ENCODE data around the gene OOEP.

OOEP gene

DNA sequence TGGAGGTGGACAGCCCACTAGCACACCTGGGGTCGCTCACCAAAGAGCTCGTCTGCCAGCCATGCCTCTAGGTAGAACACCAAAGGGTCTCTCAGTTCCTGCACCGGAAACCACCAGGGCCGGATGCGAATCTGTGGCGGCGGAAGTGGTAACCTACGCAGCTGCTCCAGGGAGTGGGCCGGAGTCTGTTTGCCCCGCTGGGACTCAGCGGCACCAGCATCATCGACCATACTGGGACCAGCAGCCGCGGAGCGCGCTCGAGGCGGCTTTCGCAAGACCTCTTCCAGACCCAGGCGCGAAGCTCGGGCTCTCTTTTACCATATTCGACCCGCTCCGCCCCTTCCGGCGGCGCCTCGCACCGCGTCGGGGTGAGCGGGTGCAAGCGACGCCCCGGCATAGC, at the start of gene OOEP:
TSS of gene OOEP (minus strand) at position 335 of the 400 bp plus-strand sequence. CDS start at position 230, 105 bp downstream.
- no peaks in the 10 kb centered on the region for H4K20me1 ChIP-seq (ENCODE audit: insufficient read depth, low read length)
- H3K9ac ChIP-seq (ENCODE audit: low read length): no peak within 1 kb of the TSS
- no peaks in the 10 kb centered on the region for H3K36me3 ChIP-seq (replicated peaks; ENCODE audit: insufficient read depth, low read length)
- no peak for TF ChIP-seq EZH2 (optimal IDR thresholded peaks at IDR 0.05; ENCODE audit: low read depth, low read length)
- TF ChIP-seq, protein P1, sequence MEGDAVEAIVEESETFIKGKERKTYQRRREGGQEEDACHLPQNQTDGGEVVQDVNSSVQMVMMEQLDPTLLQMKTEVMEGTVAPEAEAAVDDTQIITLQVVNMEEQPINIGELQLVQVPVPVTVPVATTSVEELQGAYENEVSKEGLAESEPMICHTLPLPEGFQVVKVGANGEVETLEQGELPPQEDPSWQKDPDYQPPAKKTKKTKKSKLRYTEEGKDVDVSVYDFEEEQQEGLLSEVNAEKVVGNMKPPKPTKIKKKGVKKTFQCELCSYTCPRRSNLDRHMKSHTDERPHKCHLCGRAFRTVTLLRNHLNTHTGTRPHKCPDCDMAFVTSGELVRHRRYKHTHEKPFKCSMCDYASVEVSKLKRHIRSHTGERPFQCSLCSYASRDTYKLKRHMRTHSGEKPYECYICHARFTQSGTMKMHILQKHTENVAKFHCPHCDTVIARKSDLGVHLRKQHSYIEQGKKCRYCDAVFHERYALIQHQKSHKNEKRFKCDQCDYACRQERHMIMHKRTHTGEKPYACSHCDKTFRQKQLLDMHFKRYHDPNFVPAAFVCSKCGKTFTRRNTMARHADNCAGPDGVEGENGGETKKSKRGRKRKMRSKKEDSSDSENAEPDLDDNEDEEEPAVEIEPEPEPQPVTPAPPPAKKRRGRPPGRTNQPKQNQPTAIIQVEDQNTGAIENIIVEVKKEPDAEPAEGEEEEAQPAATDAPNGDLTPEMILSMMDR (IDR thresholded peaks at IDR 0.05; ENCODE audit: low read length): no peak
- TF ChIP-seq EZH2phosphoT487 (IDR thresholded peaks at IDR 0.05; ENCODE audit: low read length): no peak
- no peak within 1 kb of the TSS for H2AFZ ChIP-seq (ENCODE audit: low read length)
- H3K79me2 ChIP-seq (ENCODE audit: low read length): no peaks in the 10 kb centered on the region
- no peak within 1 kb of the TSS for H3K4me2 ChIP-seq (ENCODE audit: low read depth, low read length)
- DNase-seq: no peak
- H3K4me1 ChIP-seq (ENCODE audit: low read length): no peaks in the 10 kb centered on the region
- no peaks in the 10 kb centered on the region for H3K27me3 ChIP-seq (replicated peaks; ENCODE audit: insufficient read depth, low read length)
- H3K9me2 ChIP-seq (replicated peaks; ENCODE audit: insufficient read depth, low read length): no peaks in the 10 kb centered on the region
- no peak within 1 kb of the TSS for H3K27ac ChIP-seq (ENCODE audit: low read length)
- no peaks in the 10 kb centered on the region for H3K9me3 ChIP-seq (replicated peaks; ENCODE audit: insufficient read depth, low read length)
- no peaks in the 10 kb centered on the region for H3F3A ChIP-seq (ENCODE audit: insufficient read depth, low read length)
- no peak within 1 kb of the TSS for H3K4me3 ChIP-seq (ENCODE audit: low read length)

DNA sequence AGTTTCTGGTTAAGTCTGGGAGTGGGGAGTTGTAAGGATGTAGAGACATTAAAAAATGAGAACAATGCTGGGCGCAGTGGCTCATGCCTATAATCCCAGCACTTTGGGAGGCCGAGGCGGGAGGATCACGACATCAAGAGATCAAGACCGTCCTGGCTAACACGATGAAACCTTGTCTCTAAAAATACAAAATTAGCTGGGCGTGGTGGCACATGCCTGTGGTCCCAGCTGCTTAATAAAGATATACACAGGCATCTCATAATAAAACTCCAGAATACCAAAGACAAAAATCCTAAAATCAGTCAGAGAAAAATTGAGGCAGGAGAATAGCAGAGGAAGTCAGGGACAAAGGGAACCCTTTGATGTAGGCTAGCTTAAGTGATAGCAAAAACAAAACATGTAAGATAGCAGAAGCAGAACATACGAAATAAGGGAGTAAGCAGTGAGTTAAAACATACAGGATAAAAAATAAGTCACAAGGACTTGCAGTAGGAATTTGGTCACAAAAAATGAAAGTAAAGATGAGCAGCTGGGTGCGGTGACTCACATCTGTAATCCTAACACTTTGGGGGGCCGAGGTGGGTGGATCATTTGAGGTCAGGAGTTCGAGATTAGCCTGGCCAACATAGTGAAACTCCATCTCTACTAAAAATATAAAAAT, 48.5 kb upstream of the OOEP start:
- Histone ChIP-seq H3F3A (ENCODE audit: insufficient read depth, low read length) (0 out of 2 replicates have a peak, but pooled peaks cover 7% of the 10 kb centered on the region), H2AFZ (ENCODE audit: low read length) (no peak overlapping the region), H3K9ac (ENCODE audit: low read length) (no peak overlapping the region), H3K27ac (ENCODE audit: low read length) (no peak overlapping the region), H3K36me3 (replicated peaks; ENCODE audit: insufficient read depth, low read length) (peaks cover 6% of the 10 kb centered on the region; the same call in 1 of the 2 replicates), H3K4me3 (ENCODE audit: low read length) (no peak overlapping the region), H3K9me3 (replicated peaks; ENCODE audit: insufficient read depth, low read length) (no peaks in the 10 kb centered on the region), H3K4me1 (ENCODE audit: low read length) (no peaks in the 10 kb centered on the region), H3K9me2 (replicated peaks; ENCODE audit: insufficient read depth, low read length) (no peaks in the 10 kb centered on the region), H4K20me1 (ENCODE audit: insufficient read depth, low read length) (no peaks in the 10 kb centered on the region), H3K27me3 (replicated peaks; ENCODE audit: insufficient read depth, low read length) (no peaks in the 10 kb centered on the region), H3K79me2 (ENCODE audit: low read length) (no peaks in the 10 kb centered on the region), H3K4me2 (ENCODE audit: low read depth, low read length) (no peak overlapping the region)
- TF ChIP-seq EZH2phosphoT487 (IDR thresholded peaks at IDR 0.05; ENCODE audit: low read length) (no peak), EZH2 (optimal IDR thresholded peaks at IDR 0.05; ENCODE audit: low read depth, low read length) (no peak)
- TF ChIP-seq, protein P1 (IDR thresholded peaks at IDR 0.05; ENCODE audit: low read length): no peak
- DNase-seq: no peak

DNA sequence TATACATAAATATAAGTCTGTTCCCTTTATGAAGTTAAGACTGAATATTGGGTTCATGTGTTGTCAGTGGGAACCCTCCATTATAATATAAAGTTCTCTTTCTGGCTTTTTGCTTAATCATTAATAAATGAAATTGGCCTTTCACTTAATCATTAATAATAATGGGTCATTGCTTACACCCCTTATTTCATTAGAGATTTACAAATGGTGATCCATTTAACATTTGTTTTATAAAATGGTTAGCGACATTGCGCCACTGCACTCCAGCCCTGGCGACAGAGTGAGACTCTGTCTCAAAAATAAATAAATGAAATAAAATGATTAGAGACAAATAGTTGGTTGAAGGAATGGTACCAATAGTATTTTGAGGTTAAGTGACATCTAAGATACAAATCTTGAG, 43.4 kb upstream of the OOEP start:
- H3K4me3 ChIP-seq (ENCODE audit: low read length): no peak overlapping the region
- TF ChIP-seq EZH2phosphoT487 (IDR thresholded peaks at IDR 0.05; ENCODE audit: low read length): no peak
- TF ChIP-seq EZH2 (optimal IDR thresholded peaks at IDR 0.05; ENCODE audit: low read depth, low read length): no peak
- TF ChIP-seq, protein P1 (IDR thresholded peaks at IDR 0.05; ENCODE audit: low read length): no peak

More for the DNA sequence above, 43.4 kb upstream of the OOEP start:
- H2AFZ ChIP-seq (ENCODE audit: low read length): no peak overlapping the region
- no peaks in the 10 kb centered on the region for H3K4me1 ChIP-seq (ENCODE audit: low read length)
- DNase-seq: no peak
- no peaks in the 10 kb centered on the region for H3K9me2 ChIP-seq (replicated peaks; ENCODE audit: insufficient read depth, low read length)
- no peaks in the 10 kb centered on the region for H4K20me1 ChIP-seq (ENCODE audit: insufficient read depth, low read length)
- no peak overlapping the region for H3K9ac ChIP-seq (ENCODE audit: low read length)
- no peaks in the 10 kb centered on the region for H3K36me3 ChIP-seq (replicated peaks; ENCODE audit: insufficient read depth, low read length)
- H3K4me2 ChIP-seq (ENCODE audit: low read depth, low read length): no peak overlapping the region
- no peaks in the 10 kb centered on the region for H3K27me3 ChIP-seq (replicated peaks; ENCODE audit: insufficient read depth, low read length)
- no peak overlapping the region for H3K27ac ChIP-seq (ENCODE audit: low read length)
- no peaks in the 10 kb centered on the region for H3K9me3 ChIP-seq (replicated peaks; ENCODE audit: insufficient read depth, low read length)
- H3F3A ChIP-seq (ENCODE audit: insufficient read depth, low read length): no peaks in the 10 kb centered on the region
- no peaks in the 10 kb centered on the region for H3K79me2 ChIP-seq (ENCODE audit: low read length)

All from MM.1S (cell line).